Measurements from ENCODE around the gene IFT25. TPM values are rescaled to one million over a fixed set of nuclear protein-coding genes. Genes with fewer than 3 reads are reported as not detected.

The IFT25 gene
- total RNA-seq, 1 experiment from 2014 or later: 42.9 TPM

- TF ChIP-seq REST (IDR thresholded peaks at IDR 0.05; ENCODE audit: insufficient read depth in 1 of 2, low read depth in 2 of 2, low read length in 1 of 2) (no peak), SIN3A (IDR thresholded peaks at IDR 0.05; ENCODE audit: borderline replicate concordance, insufficient read depth, low read depth, low read length) (no peak), POLR2AphosphoS5 (IDR thresholded peaks at IDR 0.05; ENCODE audit: low read depth, low read length) (no peak), TCF7L2 (IDR thresholded peaks at IDR 0.05; ENCODE audit: low read depth, low read length) (no peak), CTCF (IDR thresholded peaks at IDR 0.05) (no peak)
- DNase-seq (ENCODE audit: low read depth, low spot score) (no peak), ATAC-seq (no peak)
- Histone ChIP-seq H3K27me3 (ENCODE audit: control insufficient read depth, insufficient read depth, low read length) (no peaks in the 10 kb centered on the region), H3K4me1 (ENCODE audit: control insufficient read depth, insufficient read depth, low read length) (peaks cover 12% of the 10 kb centered on the region), H3K9me3 (ENCODE audit: control insufficient read depth, insufficient read depth, low read depth, low read length) (no peaks in the 10 kb centered on the region), H3K36me3 (ENCODE audit: control insufficient read depth, insufficient read depth, low read length) (peaks cover 4% of the 10 kb centered on the region; the same call in 1 of the 2 replicates), H3K27ac (ENCODE audit: low read length) (no peak overlapping the region), H3K4me3 (ENCODE audit: low read depth in 2 of 2, low read length in 2 of 2) (no peak overlapping the region)
- no TSS peak for BruUV-seq (replicated peaks)
- CTCF ChIA-PET: interaction anchor here (0.7 kb wide), 1 partner anchor 754 kb away, joined by 3 read pairs; no protein-coding TSS in a partner anchor
- POLR2A ChIA-PET: interaction anchor here (0.6 kb wide), 1 partner anchor 19 kb away, joined by 5 read pairs; no protein-coding TSS in a partner anchor
- in situ Hi-C loops (cut with HindIII; ENCODE audit: low pct_unique_long_range_greater_than_20kb, low sequenced_read_pairs) (no loop called here), intact Hi-C loops (cut with micrococcal nuclease; ENCODE audit: unreplicated experiment) (no loop called here)
Measured at GRCh38 chr1:53891018-53891417, 54.5 kb downstream of the IFT25 start.

GRCh38 chr1:53890522-53890941 is 55.0 kb downstream of the IFT25 start:
- BruUV-seq (replicated peaks): no TSS peak
- no peak for TF ChIP-seq TCF7L2 (IDR thresholded peaks at IDR 0.05; ENCODE audit: low read depth, low read length)
- TF ChIP-seq SIN3A (IDR thresholded peaks at IDR 0.05; ENCODE audit: borderline replicate concordance, insufficient read depth, low read depth, low read length): no peak
- TF ChIP-seq POLR2AphosphoS5 (IDR thresholded peaks at IDR 0.05; ENCODE audit: low read depth, low read length): no peak
- TF ChIP-seq REST (IDR thresholded peaks at IDR 0.05; ENCODE audit: insufficient read depth in 1 of 2, low read depth in 2 of 2, low read length in 1 of 2): no peak
- TF ChIP-seq CTCF (IDR thresholded peaks at IDR 0.05): no peak
- Histone ChIP-seq H3K27me3 (ENCODE audit: control insufficient read depth, insufficient read depth, low read length) (no peaks in the 10 kb centered on the region), H3K36me3 (ENCODE audit: control insufficient read depth, insufficient read depth, low read length) (peaks cover 4% of the 10 kb centered on the region; the same call in 1 of the 2 replicates), H3K4me1 (ENCODE audit: control insufficient read depth, insufficient read depth, low read length) (peaks cover 12% of the 10 kb centered on the region), H3K9me3 (ENCODE audit: control insufficient read depth, insufficient read depth, low read depth, low read length) (no peaks in the 10 kb centered on the region), H3K4me3 (ENCODE audit: low read depth in 2 of 2, low read length in 2 of 2) (peak overlapping the region; percentile 81 to 98; a peak in 3 of 4 replicates), H3K27ac (ENCODE audit: low read length) (peak overlapping the region; percentile 79)
- CTCF ChIA-PET: no interaction called here
- DNase-seq (ENCODE audit: low read depth, low spot score): no peak
- ATAC-seq: no peak
- POLR2A ChIA-PET: no interaction called here
- intact Hi-C loops (cut with micrococcal nuclease; ENCODE audit: unreplicated experiment): no loop called here
- in situ Hi-C loops (cut with HindIII; ENCODE audit: low pct_unique_long_range_greater_than_20kb, low sequenced_read_pairs): no loop called here

All from Panc1 (cell line).